Testis (tissue), 3 donors: ENCODE data around the gene ULK4. TPM values are rescaled to one million over a fixed set of nuclear protein-coding genes. Genes with fewer than 3 reads are reported as not detected.

Experiments used
- DNase-seq: peaks from one replicate; pipeline ENCODE4 v3.0.0-alpha.2; 2019
- H3K27ac ChIP-seq, 2 donors: fragments of 200-600 bp; sonication (generic); one replicate each; pipeline ENCODE4 v1.5.1; 2019
- H3K27me3 ChIP-seq: fragments of 200-600 bp; sonication (generic); one replicate; pipeline ENCODE4 v1.5.1; 2019
- H3K36me3 ChIP-seq: fragments of 200-600 bp; sonication (generic); one replicate; pipeline ENCODE4 v1.5.1; 2017; ENCODE audit warnings: low read depth; ENCODE audit errors: missing control alignments
- H3K4me1 ChIP-seq: fragments of 200-600 bp; sonication (generic); one replicate; pipeline ENCODE4 v1.5.1; 2019
- H3K4me3 ChIP-seq, 2 donors: fragments of 200-600 bp; sonication (generic); one replicate each; pipeline ENCODE4 v1.5.1; 2017 to 2019
- H3K9me3 ChIP-seq: fragments of 200-600 bp; sonication (generic); one replicate; pipeline ENCODE4 v1.5.1; 2017
- POLR2A ChIP-seq: fragments of 450-650 bp; IDR thresholded peaks from one replicate; pipeline ENCODE4 v1.6.1; 2017; ENCODE audit warnings: antibody characterized with exemption, mild to moderate bottlenecking, moderate library complexity
- WGBS, 2 donors: methylation state at CpG; one replicate each; pipeline ENCODE4 v1.1.5; 2018; 5-methylcytosine and 5-hydroxymethylcytosine counted together
- intact Hi-C: fragments of 100-400 bp; cut with DNase I; formaldehyde crosslinking; loops from one replicate; pipeline ENCODE4 v1.15.1; 2023; ENCODE audit warnings: low total_unique reads
- polyA plus RNA-seq: library from polyadenylated mRNA; stranded (reverse); fragments of 350-450 nt; fragmentation: Illumina TruSeq; extraction: RNeasy Lipid Tissue Mini Kit (QIAGEN cat#74804); gene quantifications from one replicate; pipeline ENCODE4 v1.2.3, GENCODE V29; 2014; ENCODE audit warnings: low read depth, low replicate concordance; ENCODE audit not compliant: insufficient read depth
- total RNA-seq, 2 donors: library from RNA; depleted of rRNA; stranded (reverse); fragments of >200 nt; gene quantifications; one replicate each; pipeline ENCODE4 v1.2.3, GENCODE V29; 2016
- TF ChIP-seq, protein P1 (sequence below), 3 experiments: fragments of 450-650 bp in 2 of 3; fragments of 200-600 bp in 1 of 3; sonication (generic) in 1 of 3; IDR thresholded peaks; one replicate each; pipeline ENCODE4 v1.5.1; 2016 to 2019; ENCODE audit warnings: antibody characterized with exemption in 3 of 3, mild to moderate bottlenecking in 2 of 3, moderate library complexity in 1 of 3

ULK4 gene
- total and polyA plus RNA-seq, 3 donors from 2014 or later: 45.7 to 91.6 (median 47.4) TPM

DNA sequence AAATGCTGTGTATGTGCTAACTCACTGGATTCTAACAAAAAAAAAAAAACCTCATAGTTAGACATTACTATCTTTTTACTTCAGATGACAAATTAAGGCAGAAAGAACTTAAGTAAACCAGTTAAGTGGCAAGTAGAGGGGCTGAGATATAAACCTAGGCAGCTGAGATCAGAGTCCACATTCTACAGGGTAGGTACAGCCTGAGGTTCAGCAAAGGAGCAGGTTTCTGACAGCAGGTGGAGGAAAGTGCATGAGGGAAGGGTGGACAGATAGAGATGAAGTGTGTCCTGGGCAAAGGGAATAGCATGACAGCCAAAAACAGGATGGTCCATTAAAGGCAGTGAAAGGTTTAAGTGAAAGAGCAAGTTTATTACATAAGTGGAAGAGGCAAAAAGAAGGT, 329.2 kb downstream of the ULK4 start:
- Histone ChIP-seq H3K9me3 (no peaks in the 10 kb centered on the region), H3K4me3 (no peak overlapping the region), H3K27me3 (no peaks in the 10 kb centered on the region), H3K27ac (no peak overlapping the region), H3K4me1 (peaks cover 5% of the 10 kb centered on the region), H3K36me3 (no peaks in the 10 kb centered on the region)
- no peak for DNase-seq
- intact Hi-C loops: no loop called here
- TF ChIP-seq, protein P1, sequence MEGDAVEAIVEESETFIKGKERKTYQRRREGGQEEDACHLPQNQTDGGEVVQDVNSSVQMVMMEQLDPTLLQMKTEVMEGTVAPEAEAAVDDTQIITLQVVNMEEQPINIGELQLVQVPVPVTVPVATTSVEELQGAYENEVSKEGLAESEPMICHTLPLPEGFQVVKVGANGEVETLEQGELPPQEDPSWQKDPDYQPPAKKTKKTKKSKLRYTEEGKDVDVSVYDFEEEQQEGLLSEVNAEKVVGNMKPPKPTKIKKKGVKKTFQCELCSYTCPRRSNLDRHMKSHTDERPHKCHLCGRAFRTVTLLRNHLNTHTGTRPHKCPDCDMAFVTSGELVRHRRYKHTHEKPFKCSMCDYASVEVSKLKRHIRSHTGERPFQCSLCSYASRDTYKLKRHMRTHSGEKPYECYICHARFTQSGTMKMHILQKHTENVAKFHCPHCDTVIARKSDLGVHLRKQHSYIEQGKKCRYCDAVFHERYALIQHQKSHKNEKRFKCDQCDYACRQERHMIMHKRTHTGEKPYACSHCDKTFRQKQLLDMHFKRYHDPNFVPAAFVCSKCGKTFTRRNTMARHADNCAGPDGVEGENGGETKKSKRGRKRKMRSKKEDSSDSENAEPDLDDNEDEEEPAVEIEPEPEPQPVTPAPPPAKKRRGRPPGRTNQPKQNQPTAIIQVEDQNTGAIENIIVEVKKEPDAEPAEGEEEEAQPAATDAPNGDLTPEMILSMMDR (IDR thresholded peaks at IDR 0.05): no peak
- no peak for TF ChIP-seq POLR2A

DNA sequence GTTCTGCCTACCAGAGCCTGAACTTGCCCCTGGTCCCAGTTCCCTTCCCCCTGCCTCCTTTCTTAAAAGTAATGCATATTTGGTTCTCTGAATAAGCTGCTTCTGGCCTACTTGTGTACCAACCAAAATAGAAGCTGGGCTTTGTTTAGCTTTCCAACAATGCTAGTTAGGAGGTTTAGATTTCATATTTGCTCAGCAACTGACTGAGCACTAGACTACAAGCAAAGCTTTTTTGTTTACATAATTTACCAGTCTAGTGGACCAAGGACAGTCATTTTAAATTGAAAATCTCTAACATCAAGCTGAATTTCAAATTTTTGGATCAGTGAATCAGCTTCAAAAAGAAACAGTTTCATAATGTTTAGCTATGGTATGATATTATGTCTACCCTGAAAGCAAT, 331.2 kb downstream of the ULK4 start:
- intact Hi-C loops: no loop called here
- H3K36me3 ChIP-seq: no peaks in the 10 kb centered on the region
- H3K4me3 ChIP-seq: no peak overlapping the region
- DNase-seq: no peak
- TF ChIP-seq, protein P1 (IDR thresholded peaks at IDR 0.05): no peak
- no peak for TF ChIP-seq POLR2A
- H3K27ac ChIP-seq: no peak overlapping the region
- no peaks in the 10 kb centered on the region for H3K27me3 ChIP-seq
- H3K9me3 ChIP-seq: no peaks in the 10 kb centered on the region
- peaks cover 5% of the 10 kb centered on the region for H3K4me1 ChIP-seq

DNA sequence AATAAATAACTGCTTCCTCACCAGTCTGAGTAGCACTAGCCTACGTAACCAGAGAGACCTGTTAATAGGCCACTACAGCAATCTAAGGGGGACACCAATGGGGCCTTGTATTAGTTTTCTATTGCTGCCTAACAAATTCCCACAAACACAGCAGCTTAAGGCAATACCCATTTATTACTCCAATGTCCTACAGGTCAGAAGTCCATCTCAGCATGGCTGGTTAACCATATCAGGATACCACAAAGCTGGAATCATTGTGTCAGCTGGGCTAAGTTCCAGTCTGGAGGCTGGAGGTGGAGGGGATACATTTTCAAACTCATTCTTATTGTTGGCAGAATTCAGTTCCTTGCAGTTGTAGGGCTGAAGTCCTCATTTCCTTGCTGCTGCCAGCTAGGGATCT, 331.9 kb downstream of the ULK4 start:
- Histone ChIP-seq H3K27me3 (no peaks in the 10 kb centered on the region), H3K27ac (no peak overlapping the region), H3K4me3 (no peak overlapping the region), H3K4me1 (peaks cover 5% of the 10 kb centered on the region), H3K36me3 (no peaks in the 10 kb centered on the region), H3K9me3 (no peaks in the 10 kb centered on the region)
- no peak for TF ChIP-seq POLR2A
- TF ChIP-seq, protein P1 (IDR thresholded peaks at IDR 0.05): no peak
- DNase-seq: no peak
- 83 to 88% methylated on average over 1 of the region's 1 CpG for WGBS, 2 donors
- intact Hi-C loops: no loop called here

DNA sequence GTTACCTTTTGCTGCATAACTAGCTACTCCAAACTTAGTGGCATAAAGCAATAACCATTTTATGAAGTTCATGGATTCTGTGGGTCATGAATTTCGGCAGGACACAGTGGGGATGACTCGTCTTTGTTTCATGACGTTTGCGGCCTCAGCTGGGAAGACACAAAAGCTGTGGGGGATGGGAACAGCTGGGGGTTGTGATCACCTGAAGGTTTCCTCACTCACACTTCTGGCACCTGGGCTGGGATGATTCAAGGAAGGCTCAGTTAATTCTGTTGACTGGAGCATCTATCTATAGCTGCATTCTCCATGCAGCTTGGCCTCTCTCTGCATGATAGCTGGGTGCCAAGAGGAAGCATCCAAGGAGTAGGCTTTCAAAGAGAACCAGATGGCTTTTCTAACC, 332.8 kb downstream of the ULK4 start:
- no peak overlapping the region for H3K27ac ChIP-seq
- H3K4me1 ChIP-seq: peaks cover 5% of the 10 kb centered on the region
- H3K27me3 ChIP-seq: no peaks in the 10 kb centered on the region
- intact Hi-C loops: no loop called here
- WGBS, 2 donors: 82% methylated on average over 4 of the region's 4 CpGs
- TF ChIP-seq, protein P1 (IDR thresholded peaks at IDR 0.05): no peak
- no peak for TF ChIP-seq POLR2A
- H3K4me3 ChIP-seq: no peak overlapping the region
- H3K36me3 ChIP-seq: no peaks in the 10 kb centered on the region
- DNase-seq: no peak
- H3K9me3 ChIP-seq: no peaks in the 10 kb centered on the region

DNA sequence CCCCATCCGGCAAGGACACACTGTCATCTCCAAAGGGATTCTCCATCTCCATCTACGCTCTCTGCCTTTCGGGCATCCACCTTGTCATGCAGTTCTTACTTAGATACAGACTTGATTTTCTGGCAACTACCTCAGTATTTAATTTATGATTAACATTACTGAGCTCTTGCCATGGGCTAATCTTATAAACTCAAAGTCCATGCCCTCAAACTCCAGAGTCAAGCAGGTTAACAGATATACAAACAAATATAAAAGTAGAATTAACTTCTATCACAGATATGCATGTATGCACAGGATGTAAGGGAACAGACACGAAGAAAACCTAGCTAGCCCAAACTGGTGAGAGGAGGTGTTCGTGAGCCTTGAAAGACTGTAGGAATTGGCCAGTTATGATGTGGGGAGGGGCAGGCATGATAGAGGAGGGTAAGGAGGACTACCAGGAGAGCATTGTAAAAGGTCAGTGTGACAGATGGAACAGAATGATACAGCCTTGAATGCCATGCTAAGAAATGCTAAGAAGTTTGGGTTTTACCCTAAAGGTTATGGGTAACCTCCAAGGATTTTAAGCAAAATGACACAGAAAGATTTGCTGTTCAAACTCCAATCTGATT, 334.3 kb downstream of the ULK4 start:
- 93 to 96% methylated on average over 5 of the region's 5 CpGs for WGBS, 2 donors
- H3K4me1 ChIP-seq: peaks cover 5% of the 10 kb centered on the region
- intact Hi-C loops: no loop called here
- no peak overlapping the region for H3K4me3 ChIP-seq
- H3K27me3 ChIP-seq: no peaks in the 10 kb centered on the region
- H3K36me3 ChIP-seq: no peaks in the 10 kb centered on the region
- DNase-seq: no peak
- H3K9me3 ChIP-seq: no peaks in the 10 kb centered on the region
- TF ChIP-seq, protein P1 (IDR thresholded peaks at IDR 0.05): no peak
- no peak for TF ChIP-seq POLR2A
- H3K27ac ChIP-seq: no peak overlapping the region
